ENCODE data around the gene WNK2.

WNK2 gene

GRCh38 chr9:93164085-93164484, 19.9 kb upstream of the WNK2 start:
- no peak for DNase-seq

GRCh38 chr9:93166699-93167098, 17.2 kb upstream of the WNK2 start:
- DNase-seq, result no peak

GRCh38 chr9:93167185-93167584, 16.8 kb upstream of the WNK2 start:
- no peak for DNase-seq

GRCh38 chr9:93167838-93168237, 16.1 kb upstream of the WNK2 start:
- no peak for DNase-seq

GRCh38 chr9:93168581-93168980, 15.4 kb upstream of the WNK2 start:
- DNase-seq, result no peak

- DNase-seq, result no peak
These were observed 14.5 kb upstream of the WNK2 start for GRCh38 chr9:93169444-93169843.

- no peak for DNase-seq
These were observed 13.4 kb upstream of the WNK2 start for GRCh38 chr9:93170571-93170970.

GRCh38 chr9:93171261-93171990, 12.5 kb upstream of the WNK2 start:
- no peak for DNase-seq

GRCh38 chr9:93172666-93173364, 11.1 kb upstream of the WNK2 start:
- no peak for DNase-seq

GRCh38 chr9:93173365-93174051, 10.4 kb upstream of the WNK2 start:
- DNase-seq, result no peak

- no peak for DNase-seq
These were observed 9.0 kb upstream of the WNK2 start for GRCh38 chr9:93174976-93175375.

- DNase-seq, result no peak
These were observed 6.3 kb upstream of the WNK2 start for GRCh38 chr9:93177676-93178075.

GRCh38 chr9:93178851-93179786, 4.8 kb upstream of the WNK2 start:
- DNase-seq, result no peak

GRCh38 chr9:93180938-93181337, 3.0 kb upstream of the WNK2 start:
- DNase-seq, result no peak

- DNase-seq, result no peak
These were observed 2.1 kb upstream of the WNK2 start for GRCh38 chr9:93181672-93182435.

- DNase-seq, result no peak
These were observed 1.4 kb upstream of the WNK2 start for GRCh38 chr9:93182572-93182971.

GRCh38 chr9:93183131-93183662, 742 bp upstream of the WNK2 start:
- no peak for DNase-seq

- DNase-seq, result no peak
These were observed 710 bp downstream of the WNK2 start for GRCh38 chr9:93184432-93185265.

GRCh38 chr9:93185266-93186214, 1.6 kb downstream of the WNK2 start:
- no peak for DNase-seq
